Neural progenitor cell (in vitro differentiated cells): ENCODE results near the gene SNRNP27.

Source experiments
- CTCF ChIP-seq: fragments of 200-600 bp; sonication (generic); IDR thresholded peaks from 2 replicates; pipeline ENCODE4 v1.5.1; 2017; ENCODE audit warnings: antibody characterized with exemption, mild to moderate bottlenecking
- EZH2 ChIP-seq: fragments of 200-600 bp; sonication (generic); IDR thresholded peaks from 2 replicates; pipeline ENCODE4 v1.6.1; 2017; ENCODE audit warnings: antibody characterized with exemption, mild to moderate bottlenecking, moderate library complexity

- no peak for TF ChIP-seq CTCF
- no peak for TF ChIP-seq EZH2
Measured at GRCh38 chr2:69945441-69945840, 51.7 kb downstream of the SNRNP27 start.
